Neutrophil (primary cell): ENCODE measurements around the gene UBN2.
"Not testable (repeated sequence)": the region's sequence is repeated elsewhere in the genome, so short reads cannot be mapped to it uniquely, and the experiment has no call there.

ENCODE experiments used
- H3K27ac ChIP-seq: fragments of 200-600 bp; sonication (generic); 2 replicates; pipeline ENCODE4 v1.5.1; 2016; ENCODE audit warnings: mild to moderate bottlenecking, moderate library complexity
- H3K27me3 ChIP-seq: fragments of 200-600 bp; sonication (generic); 2 replicates; pipeline ENCODE4 v1.6.0; 2016; ENCODE audit warnings: mild to moderate bottlenecking
- H3K36me3 ChIP-seq: fragments of 200-600 bp; sonication (generic); 2 replicates; pipeline ENCODE4 v1.5.1; 2017
- H3K4me1 ChIP-seq, 2 experiments: fragments of 200-600 bp in 1 of 2; sonication (generic) in 1 of 2; 1 replicate in 1 of 2; 2 replicates in 1 of 2; pipeline versions ENCODE4 v1.5.1 to v1.6.1; 2013 to 2016; ENCODE audit warnings: low read depth in 1 of 2, low read length in 1 of 2, mild to moderate bottlenecking in 1 of 2, moderate library complexity in 1 of 2; ENCODE audit not compliant: control insufficient read depth in 1 of 2, insufficient read depth in 1 of 2
- H3K4me3 ChIP-seq, 2 experiments: fragments of 200-600 bp in 1 of 2; sonication (generic) in 1 of 2; 1 replicate in 1 of 2; 2 replicates in 1 of 2; pipeline ENCODE4 v1.5.1; 2013 to 2016; ENCODE audit warnings: low read depth in 1 of 2, low read length in 1 of 2, mild to moderate bottlenecking in 1 of 2, moderate library complexity in 1 of 2
- H3K9me3 ChIP-seq: fragments of 200-600 bp; sonication (generic); 2 replicates; pipeline ENCODE4 v1.5.1; 2016
- TF ChIP-seq, protein P1 (sequence below): fragments of 200-600 bp; sonication (generic); IDR thresholded peaks from 2 replicates; pipeline ENCODE4 v1.5.1; 2016; ENCODE audit warnings: antibody characterized with exemption

Gene UBN2

DNA sequence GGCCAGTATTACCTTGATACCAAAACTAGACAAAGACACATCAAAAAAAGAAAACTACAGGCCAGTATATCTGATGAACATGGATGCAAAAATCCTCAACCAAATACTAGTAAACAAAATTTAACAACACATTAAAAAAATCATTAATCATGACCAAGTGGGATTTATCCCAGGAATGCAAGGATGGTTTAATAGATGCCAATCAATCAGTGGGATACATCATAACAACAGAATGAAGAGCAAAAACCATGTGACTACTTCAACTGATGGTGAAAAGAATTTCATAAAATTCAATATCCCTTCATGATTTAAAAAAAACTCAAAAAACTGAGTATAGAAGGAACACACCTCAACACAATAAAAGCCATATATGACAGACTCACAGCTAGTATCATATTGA lies 25.2 kb upstream of the UBN2 start:
- H3K9me3 ChIP-seq: no peaks in the 10 kb centered on the region
- no peaks in the 10 kb centered on the region for H3K36me3 ChIP-seq
- no peak overlapping the region for H3K27ac ChIP-seq
- no peaks in the 10 kb centered on the region for H3K4me1 ChIP-seq
- H3K27me3 ChIP-seq: no peaks in the 10 kb centered on the region
- TF ChIP-seq, protein P1, sequence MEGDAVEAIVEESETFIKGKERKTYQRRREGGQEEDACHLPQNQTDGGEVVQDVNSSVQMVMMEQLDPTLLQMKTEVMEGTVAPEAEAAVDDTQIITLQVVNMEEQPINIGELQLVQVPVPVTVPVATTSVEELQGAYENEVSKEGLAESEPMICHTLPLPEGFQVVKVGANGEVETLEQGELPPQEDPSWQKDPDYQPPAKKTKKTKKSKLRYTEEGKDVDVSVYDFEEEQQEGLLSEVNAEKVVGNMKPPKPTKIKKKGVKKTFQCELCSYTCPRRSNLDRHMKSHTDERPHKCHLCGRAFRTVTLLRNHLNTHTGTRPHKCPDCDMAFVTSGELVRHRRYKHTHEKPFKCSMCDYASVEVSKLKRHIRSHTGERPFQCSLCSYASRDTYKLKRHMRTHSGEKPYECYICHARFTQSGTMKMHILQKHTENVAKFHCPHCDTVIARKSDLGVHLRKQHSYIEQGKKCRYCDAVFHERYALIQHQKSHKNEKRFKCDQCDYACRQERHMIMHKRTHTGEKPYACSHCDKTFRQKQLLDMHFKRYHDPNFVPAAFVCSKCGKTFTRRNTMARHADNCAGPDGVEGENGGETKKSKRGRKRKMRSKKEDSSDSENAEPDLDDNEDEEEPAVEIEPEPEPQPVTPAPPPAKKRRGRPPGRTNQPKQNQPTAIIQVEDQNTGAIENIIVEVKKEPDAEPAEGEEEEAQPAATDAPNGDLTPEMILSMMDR: no peak
- H3K4me3 ChIP-seq: no peak overlapping the region

- no peak overlapping the region for H3K4me3 ChIP-seq
- TF ChIP-seq, protein P1: no peak
- H3K36me3 ChIP-seq: no peaks in the 10 kb centered on the region
- H3K4me1 ChIP-seq: no peaks in the 10 kb centered on the region
- H3K9me3 ChIP-seq: no peaks in the 10 kb centered on the region
- H3K27me3 ChIP-seq: no peaks in the 10 kb centered on the region
- no peak overlapping the region for H3K27ac ChIP-seq
These were observed 18.9 kb upstream of the UBN2 start for GRCh38 chr7:139212133-139212532.

DNA sequence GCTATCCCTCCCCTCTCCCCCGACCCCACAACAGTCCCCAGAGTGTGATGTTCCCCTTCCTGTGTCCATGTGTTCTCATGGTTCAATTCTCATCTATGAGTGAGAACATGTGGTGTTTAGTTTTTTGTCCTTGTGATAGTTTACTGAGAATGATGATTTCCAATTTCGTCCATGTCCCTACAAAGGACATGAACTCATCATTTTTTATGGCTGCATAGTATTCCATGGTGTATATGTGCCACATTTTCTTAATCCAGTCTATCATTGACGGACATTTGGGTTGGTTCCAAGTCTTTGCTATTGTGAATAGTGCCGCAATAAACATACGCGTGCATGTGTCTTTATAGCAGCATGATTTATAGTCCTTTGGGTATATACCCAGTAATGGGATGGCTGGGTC lies 17.5 kb upstream of the UBN2 start:
- not testable (repeated sequence) for H3K36me3 ChIP-seq, H3K27me3 ChIP-seq, H3K27ac ChIP-seq, H3K4me3 ChIP-seq, H3K9me3 ChIP-seq, H3K4me1 ChIP-seq

DNA sequence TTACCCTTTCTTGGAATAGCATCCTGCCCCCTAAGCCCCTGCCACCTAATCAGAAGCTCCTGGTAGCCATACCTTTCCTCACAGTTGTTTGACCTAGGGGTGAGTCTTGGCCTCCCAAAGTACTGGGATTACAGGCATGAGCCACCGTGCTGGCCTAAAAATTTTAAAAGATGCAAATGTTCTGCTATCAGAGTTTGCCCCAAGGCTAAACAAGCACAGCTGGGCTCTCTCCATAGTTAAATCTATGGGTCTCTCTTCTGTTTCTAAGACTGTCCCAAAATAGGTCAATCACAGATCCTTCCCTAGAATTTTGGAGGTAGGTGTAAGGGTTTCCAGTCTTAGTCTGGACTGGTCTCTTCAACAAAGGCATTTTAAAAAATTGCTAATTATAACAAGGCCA lies 12.9 kb upstream of the UBN2 start:
- Histone ChIP-seq H3K4me3 (no peak overlapping the region), H3K9me3 (no peaks in the 10 kb centered on the region), H3K36me3 (no peaks in the 10 kb centered on the region), H3K4me1 (no peaks in the 10 kb centered on the region), H3K27ac (no peak overlapping the region), H3K27me3 (no peaks in the 10 kb centered on the region)
- TF ChIP-seq, protein P1: no peak

DNA sequence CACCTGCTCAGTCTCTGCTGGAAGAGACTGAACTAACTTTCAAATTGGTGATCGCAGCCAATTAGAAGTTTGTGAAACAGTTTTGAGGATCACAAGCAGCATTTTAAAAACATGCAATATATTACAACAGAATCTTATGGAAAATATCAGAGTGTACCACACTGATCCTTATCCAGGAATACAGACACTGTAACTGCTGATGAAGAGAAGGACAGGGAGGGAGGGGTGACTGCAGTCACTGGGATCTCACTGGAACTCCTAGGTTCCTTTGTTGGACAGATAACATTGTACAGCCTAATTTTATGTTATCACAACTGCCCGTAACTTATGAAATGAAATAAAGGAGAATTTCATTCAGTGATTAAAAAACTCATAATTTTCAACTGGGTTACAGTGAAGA lies 6.8 kb upstream of the UBN2 start:
- no peaks in the 10 kb centered on the region for H3K9me3 ChIP-seq
- no peaks in the 10 kb centered on the region for H3K36me3 ChIP-seq
- no peaks in the 10 kb centered on the region for H3K4me1 ChIP-seq
- no peak overlapping the region for H3K27ac ChIP-seq
- no peak overlapping the region for H3K4me3 ChIP-seq
- TF ChIP-seq, protein P1: no peak
- H3K27me3 ChIP-seq: no peaks in the 10 kb centered on the region

GRCh38 chr7:139224836-139225235 lies 6.2 kb upstream of the UBN2 start:
- H3K4me1 ChIP-seq, H3K27me3 ChIP-seq, H3K27ac ChIP-seq, H3K9me3 ChIP-seq, H3K4me3 ChIP-seq, H3K36me3 ChIP-seq: not testable (repeated sequence)

GRCh38 chr7:139225286-139226157 lies 5.5 kb upstream of the UBN2 start:
- H3K27me3 ChIP-seq, H3K27ac ChIP-seq, H3K36me3 ChIP-seq, H3K9me3 ChIP-seq, H3K4me1 ChIP-seq, H3K4me3 ChIP-seq: not testable (repeated sequence)

DNA sequence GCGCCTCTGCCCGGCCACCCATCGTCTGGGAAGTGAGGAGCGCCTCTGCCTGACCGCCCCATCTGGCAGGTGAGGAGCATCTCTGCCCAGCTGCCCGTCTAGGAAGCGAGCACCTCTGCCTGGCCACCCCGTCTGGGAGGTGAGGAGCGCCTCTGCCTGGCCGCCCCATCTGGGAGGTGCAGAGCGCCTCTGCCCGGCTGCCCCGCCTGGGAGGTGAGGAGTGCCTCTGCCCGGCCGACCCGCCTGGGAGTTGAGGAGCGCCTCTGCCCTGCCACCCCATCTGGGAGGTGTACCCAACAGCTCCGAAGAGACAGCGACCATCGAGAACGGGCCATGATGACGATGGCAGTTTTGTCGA lies 4.9 kb upstream of the UBN2 start:
- not testable (repeated sequence) for H3K27me3 ChIP-seq, H3K9me3 ChIP-seq, H3K27ac ChIP-seq, H3K4me1 ChIP-seq, H3K4me3 ChIP-seq, H3K36me3 ChIP-seq

DNA sequence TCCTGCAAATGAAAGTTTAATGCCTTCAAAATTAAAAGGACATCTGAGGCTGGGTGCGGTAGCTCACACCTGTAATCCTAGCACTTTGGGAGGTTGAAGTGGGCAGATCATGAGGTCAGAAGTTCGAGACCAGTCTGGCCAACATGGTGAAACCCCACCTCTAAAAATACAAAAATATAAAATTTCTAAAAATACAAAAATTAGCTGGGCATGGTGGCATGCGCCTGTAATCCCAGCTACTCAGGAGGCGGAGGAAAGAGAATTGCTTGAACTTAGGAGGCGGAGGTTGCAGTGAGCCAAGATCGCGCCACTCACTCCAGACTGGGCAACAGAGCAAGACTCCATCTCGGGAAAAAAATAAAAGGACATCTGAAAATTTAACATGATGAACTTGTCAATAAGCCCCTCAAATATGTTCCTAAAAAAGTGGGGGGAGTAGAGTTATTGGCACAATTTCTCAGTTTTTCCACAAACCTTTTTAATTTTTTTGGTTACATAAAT lies 4.0 kb upstream of the UBN2 start:
- not testable (repeated sequence) for H3K36me3 ChIP-seq, H3K9me3 ChIP-seq, H3K27me3 ChIP-seq, H3K4me3 ChIP-seq, H3K27ac ChIP-seq, H3K4me1 ChIP-seq
